Naive B cell (primary cell): Measurements from ENCODE around the gene MAST2. TPM values are rescaled to one million over a fixed set of nuclear protein-coding genes. Genes with fewer than 3 reads are reported as not detected.
"Not testable (repeated sequence)": the region's sequence is repeated elsewhere in the genome, so short reads cannot be mapped to it uniquely, and the experiment has no call there.

Experiments used
- ATAC-seq, 2 donors: fragments of 150-1000 bp; cut with Tn5 transposase; 2 replicates each; pipeline ENCODE4 v1.10.0; 2021; ENCODE audit warnings: low read depth in 2 of 2, mild to moderate bottlenecking in 2 of 2, moderate library complexity in 2 of 2
- DNase-seq: peaks from one replicate; pipeline ENCODE4 v3.0.0; 2022
- H3K27ac Mint-ChIP-seq, 6 donors: one replicate each; pipeline ENCODE4 v1.8.0; 2020 to 2022; ENCODE audit warnings: mild to moderate bottlenecking in 6 of 6, mixed read lengths in 6 of 6, moderate library complexity in 5 of 6, inconsistent platforms in 2 of 6
- H3K27me3 Mint-ChIP-seq, 3 donors: one replicate each; pipeline ENCODE4 v1.8.0; 2021 to 2022; ENCODE audit warnings: mixed read lengths in 3 of 3, mild to moderate bottlenecking in 1 of 3
- H3K36me3 Mint-ChIP-seq, 2 donors: one replicate each; pipeline ENCODE4 v1.8.0; 2020 to 2022; ENCODE audit warnings: mixed read lengths in 2 of 2, inconsistent platforms in 1 of 2, mild to moderate bottlenecking in 1 of 2
- H3K4me1 Mint-ChIP-seq, 3 donors: one replicate each; pipeline ENCODE4 v1.8.0; 2020 to 2022; ENCODE audit warnings: mixed read lengths in 3 of 3, inconsistent platforms in 1 of 3, mild to moderate bottlenecking in 1 of 3, moderate library complexity in 1 of 3
- H3K4me3 Mint-ChIP-seq, 8 donors: one replicate each; pipeline ENCODE4 v1.8.0; 2020 to 2022; ENCODE audit warnings: mild to moderate bottlenecking in 8 of 8, mixed read lengths in 8 of 8, moderate library complexity in 8 of 8, inconsistent platforms in 2 of 8
- H3K9me3 Mint-ChIP-seq, 7 donors: one replicate each; pipeline ENCODE4 v1.8.0; 2020 to 2022; ENCODE audit warnings: mixed read lengths in 7 of 7, mild to moderate bottlenecking in 5 of 7, inconsistent platforms in 2 of 7, moderate library complexity in 1 of 7
- polyA plus RNA-seq, 6 donors: library from polyadenylated mRNA; unstranded; fragments of 300-500 nt; fragmentation: Illumina TruSeq; gene quantifications; one replicate each; pipeline ENCODE4 v1.2.3, GENCODE V29; 2021; ENCODE audit warnings: low read depth in 6 of 6

MAST2 gene
- polyA plus RNA-seq, 6 donors from 2014 or later: 0.86 to 5.1 (median 3.2) TPM; not detected in 1

- Mint-ChIP-seq H3K27ac (peak overlapping the region in 1 of 6 donors; percentile 11), H3K36me3 (no peaks in the 10 kb centered on the region), H3K27me3 (no peaks in the 10 kb centered on the region), H3K9me3 (no peaks in the 10 kb centered on the region), H3K4me1 (peaks cover 0 to 10% (median 7%) of the 10 kb centered on the region in 3 donors), H3K4me3 (no peak overlapping the region)
- no peak for DNase-seq
- ATAC-seq: no peak
Observed at GRCh38 chr1:46056325-46056724, 252.9 kb downstream of the MAST2 start.

GRCh38 chr1:46057215-46057614 is 253.8 kb downstream of the MAST2 start:
- not testable (repeated sequence) for H3K9me3 Mint-ChIP-seq, H3K4me1 Mint-ChIP-seq, H3K36me3 Mint-ChIP-seq, ATAC-seq, H3K27me3 Mint-ChIP-seq, DNase-seq
- H3K4me3 Mint-ChIP-seq: peak overlapping the region in 1 of 8 donors; percentile 57
- peak overlapping the region in 2 of 6 donors; percentile 7 to 41 for H3K27ac Mint-ChIP-seq

GRCh38 chr1:46057781-46058180 is 254.4 kb downstream of the MAST2 start:
- peaks cover 0 to 10% (median 7%) of the 10 kb centered on the region in 3 donors for H3K4me1 Mint-ChIP-seq
- DNase-seq (no peak), ATAC-seq (no peak)
- no peaks in the 10 kb centered on the region for H3K36me3 Mint-ChIP-seq
- no peak overlapping the region for H3K4me3 Mint-ChIP-seq
- no peak overlapping the region for H3K27ac Mint-ChIP-seq
- no peaks in the 10 kb centered on the region for H3K9me3 Mint-ChIP-seq
- no peaks in the 10 kb centered on the region for H3K27me3 Mint-ChIP-seq

GRCh38 chr1:46058936-46059335 is 255.5 kb downstream of the MAST2 start:
- Mint-ChIP-seq H3K4me1 (peaks cover 0 to 10% (median 7%) of the 10 kb centered on the region in 3 donors), H3K4me3 (no peak overlapping the region), H3K27ac (no peak overlapping the region), H3K27me3 (no peaks in the 10 kb centered on the region), H3K9me3 (no peaks in the 10 kb centered on the region), H3K36me3 (no peaks in the 10 kb centered on the region)
- no peak for DNase-seq
- no peak for ATAC-seq

- Mint-ChIP-seq H3K9me3 (no peaks in the 10 kb centered on the region), H3K27ac (peak overlapping the region in 1 of 6 donors; percentile 16), H3K4me3 (no peak overlapping the region), H3K36me3 (no peaks in the 10 kb centered on the region), H3K27me3 (no peaks in the 10 kb centered on the region), H3K4me1 (peaks cover 11 to 19% (median 12%) of the 10 kb centered on the region in 3 donors)
- no peak for ATAC-seq
- no peak for DNase-seq
Observed at GRCh38 chr1:46061146-46061545, 257.7 kb downstream of the MAST2 start.

GRCh38 chr1:46062651-46063319 is 259.4 kb downstream of the MAST2 start:
- ATAC-seq (no peak), DNase-seq (no peak)
- Mint-ChIP-seq H3K27me3 (no peaks in the 10 kb centered on the region), H3K4me3 (no peak overlapping the region), H3K9me3 (no peaks in the 10 kb centered on the region), H3K27ac (peak overlapping the region in 3 of 6 donors; percentile 1 to 72 (median 31)), H3K4me1 (peaks cover 4 to 12% (median 12%) of the 10 kb centered on the region in 3 donors), H3K36me3 (no peaks in the 10 kb centered on the region)

- Mint-ChIP-seq H3K27ac (peak overlapping the region in 1 of 6 donors; percentile 88), H3K4me1 (peaks cover 4 to 12% (median 12%) of the 10 kb centered on the region in 3 donors), H3K9me3 (no peaks in the 10 kb centered on the region), H3K27me3 (no peaks in the 10 kb centered on the region), H3K36me3 (no peaks in the 10 kb centered on the region), H3K4me3 (peak overlapping the region in 3 of 8 donors; percentile 16 to 38 (median 19))
- no peak for ATAC-seq
- DNase-seq: no peak
Observed at GRCh38 chr1:46064708-46065107, 261.3 kb downstream of the MAST2 start.

- no peaks in the 10 kb centered on the region for H3K36me3 Mint-ChIP-seq
- H3K4me1 Mint-ChIP-seq: peaks cover 4 to 12% (median 12%) of the 10 kb centered on the region in 3 donors
- no peaks in the 10 kb centered on the region for H3K27me3 Mint-ChIP-seq
- H3K27ac Mint-ChIP-seq: peak overlapping the region in 3 of 6 donors; percentile 16 to 72 (median 60)
- H3K4me3 Mint-ChIP-seq: peak overlapping the region in 7 of 8 donors; percentile 20 to 81 (median 53)
- DNase-seq (no peak), ATAC-seq (peak; percentile 83 to 91)
- H3K9me3 Mint-ChIP-seq: no peaks in the 10 kb centered on the region
Observed at GRCh38 chr1:46065405-46065804, 262.0 kb downstream of the MAST2 start.

- H3K36me3 Mint-ChIP-seq: no peaks in the 10 kb centered on the region
- H3K9me3 Mint-ChIP-seq: no peaks in the 10 kb centered on the region
- ATAC-seq: no peak
- peaks cover 4 to 12% (median 12%) of the 10 kb centered on the region in 3 donors for H3K4me1 Mint-ChIP-seq
- no peak overlapping the region for H3K4me3 Mint-ChIP-seq
- no peaks in the 10 kb centered on the region for H3K27me3 Mint-ChIP-seq
- H3K27ac Mint-ChIP-seq: no peak overlapping the region
- DNase-seq: no peak
Observed at GRCh38 chr1:46067652-46068051, 264.2 kb downstream of the MAST2 start.

GRCh38 chr1:46068525-46068924 is 265.1 kb downstream of the MAST2 start:
- H3K27me3 Mint-ChIP-seq: no peaks in the 10 kb centered on the region
- ATAC-seq: no peak
- peaks cover 4 to 12% (median 12%) of the 10 kb centered on the region in 3 donors for H3K4me1 Mint-ChIP-seq
- no peak overlapping the region for H3K4me3 Mint-ChIP-seq
- no peaks in the 10 kb centered on the region for H3K36me3 Mint-ChIP-seq
- DNase-seq: no peak
- H3K9me3 Mint-ChIP-seq: no peaks in the 10 kb centered on the region
- no peak overlapping the region for H3K27ac Mint-ChIP-seq

- no peak for DNase-seq
Observed at GRCh38 chr1:46070164-46070814, 266.9 kb downstream of the MAST2 start.

GRCh38 chr1:46072975-46073374 is 269.6 kb downstream of the MAST2 start:
- ATAC-seq (no peak), DNase-seq (no peak)
- Mint-ChIP-seq H3K4me3 (no peak overlapping the region), H3K36me3 (no peaks in the 10 kb centered on the region), H3K4me1 (no peaks in the 10 kb centered on the region), H3K27me3 (no peaks in the 10 kb centered on the region), H3K9me3 (no peaks in the 10 kb centered on the region), H3K27ac (no peak overlapping the region)

More at GRCh38 chr1:46070164-46070814, 266.9 kb downstream of the MAST2 start:
- no peaks in the 10 kb centered on the region for H3K27me3 Mint-ChIP-seq
- no peak for ATAC-seq
- H3K4me1 Mint-ChIP-seq: peaks cover 3 to 5% (median 5%) of the 10 kb centered on the region in 3 donors
- no peaks in the 10 kb centered on the region for H3K9me3 Mint-ChIP-seq
- H3K36me3 Mint-ChIP-seq: no peaks in the 10 kb centered on the region
- no peak overlapping the region for H3K4me3 Mint-ChIP-seq
- H3K27ac Mint-ChIP-seq: no peak overlapping the region

GRCh38 chr1:46076343-46076742 is 272.9 kb downstream of the MAST2 start:
- H3K27ac Mint-ChIP-seq: no peak overlapping the region
- no peak overlapping the region for H3K4me3 Mint-ChIP-seq
- DNase-seq: no peak
- H3K36me3 Mint-ChIP-seq: no peaks in the 10 kb centered on the region
- ATAC-seq: no peak
- no peaks in the 10 kb centered on the region for H3K4me1 Mint-ChIP-seq
- no peaks in the 10 kb centered on the region for H3K9me3 Mint-ChIP-seq
- no peaks in the 10 kb centered on the region for H3K27me3 Mint-ChIP-seq

GRCh38 chr1:46077644-46078043 is 274.2 kb downstream of the MAST2 start:
- Mint-ChIP-seq H3K4me3 (no peak overlapping the region), H3K27me3 (no peaks in the 10 kb centered on the region), H3K36me3 (no peaks in the 10 kb centered on the region), H3K9me3 (no peaks in the 10 kb centered on the region), H3K27ac (no peak overlapping the region), H3K4me1 (no peaks in the 10 kb centered on the region)
- ATAC-seq (no peak), DNase-seq (no peak)
